GM12891 (cell line): ENCODE data around the gene PIK3R3.

Experiments
- PAX5 ChIP-seq: IDR thresholded peaks from 2 replicates; pipeline ENCODE4 v1.6.1; 2011; ENCODE audit warnings: low read length, moderate library complexity, mild to moderate bottlenecking; ENCODE audit not compliant: insufficient read depth, severe bottlenecking
- POLR2A ChIP-seq: IDR thresholded peaks from 2 replicates; pipeline ENCODE4 v1.6.1; 2011; ENCODE audit warnings: low read depth, low read length, control low read depth
- POLR2AphosphoS5 ChIP-seq: IDR thresholded peaks from 2 replicates; pipeline ENCODE4 v1.6.1; 2011; ENCODE audit warnings: low read depth, low read length, control low read depth
- POU2F2 ChIP-seq: IDR thresholded peaks from 2 replicates; pipeline ENCODE4 v1.6.1; 2011; ENCODE audit warnings: low read depth, mild to moderate bottlenecking, control low read depth, low read length, moderate library complexity
- TAF1 ChIP-seq: IDR thresholded peaks from 2 replicates; pipeline ENCODE4 v1.6.1; 2011; ENCODE audit warnings: low read depth, low read length, control low read depth

- no peak for TF ChIP-seq POLR2A
- TF ChIP-seq POLR2AphosphoS5 = no peak
- TF ChIP-seq PAX5 = no peak
- no peak for TF ChIP-seq TAF1
- TF ChIP-seq POU2F2 = no peak
Observed at GRCh38 chr1:46044116-46044515, 88.3 kb downstream of the PIK3R3 start.
